SU-DHL-6 (cell line): ENCODE results near the gene ZCRB1.
"Not testable (repeated sequence)": the region's sequence is repeated elsewhere in the genome, so short reads cannot be mapped to it uniquely, and the experiment has no call there.

Experiments used
- H2AFZ ChIP-seq: fragments of 200-600 bp; sonication (generic); 2 replicates; pipeline ENCODE4 v1.6.1; 2014; ENCODE audit warnings: low read depth, mild to moderate bottlenecking, moderate library complexity, mixed read lengths, antibody characterized with exemption, low read length; ENCODE audit not compliant: severe bottlenecking
- H3F3A ChIP-seq: fragments of 200-600 bp; shearing (Covaris generic); 2 replicates; pipeline ENCODE4 v1.6.0; 2016; ENCODE audit warnings: antibody characterized with exemption, mild to moderate bottlenecking; ENCODE audit not compliant: insufficient read depth
- H3K27ac ChIP-seq: fragments of 200-600 bp; sonication (generic); 2 replicates; pipeline ENCODE4 v1.5.1; 2016; ENCODE audit warnings: low read depth, mild to moderate bottlenecking, low read length, moderate library complexity, mixed read lengths
- H3K27me3 ChIP-seq: fragments of 200-600 bp; sonication (generic), shearing (Covaris generic); 2 replicates; pipeline ENCODE4 v1.6.0; 2014; ENCODE audit warnings: mild to moderate bottlenecking, low read length
- H3K36me3 ChIP-seq: fragments of 200-600 bp; sonication (generic); 2 replicates; pipeline ENCODE4 v1.6.1; 2014; ENCODE audit warnings: mild to moderate bottlenecking, low read length, mixed read lengths
- H3K4me2 ChIP-seq: fragments of 300-600, 200-600 bp; shearing (Covaris generic), sonication (generic); 2 replicates; pipeline ENCODE4 v1.6.0; 2014; ENCODE audit warnings: low read length, low read depth, mild to moderate bottlenecking; ENCODE audit not compliant: poor library complexity, severe bottlenecking
- H3K4me3 ChIP-seq: fragments of 200-600 bp; sonication (generic); 2 replicates; pipeline ENCODE4 v1.5.1; 2014; ENCODE audit warnings: antibody characterized with exemption, low read length, mild to moderate bottlenecking, mixed read lengths; ENCODE audit not compliant: insufficient read depth, poor library complexity, severe bottlenecking
- H3K79me2 ChIP-seq: fragments of 200-600 bp; sonication (generic); 2 replicates; pipeline ENCODE4 v1.6.1; 2014; ENCODE audit warnings: mild to moderate bottlenecking, low read length, moderate library complexity; ENCODE audit not compliant: insufficient read depth
- H3K9ac ChIP-seq: fragments of 200-600 bp; sonication (generic); 2 replicates; pipeline ENCODE4 v1.7.0; 2014; ENCODE audit warnings: mild to moderate bottlenecking, low read length
- H3K9me2 ChIP-seq: fragments of 200-600 bp; sonication (generic); replicated peaks from 2 replicates; pipeline ENCODE4 v1.6.1; 2014; ENCODE audit warnings: low read length; ENCODE audit not compliant: insufficient read depth
- H3K9me3 ChIP-seq: fragments of 200-600 bp; sonication (generic); 2 replicates; pipeline ENCODE4 v1.6.1; 2014; ENCODE audit warnings: low read length, mixed read lengths; ENCODE audit not compliant: insufficient read depth
- H4K20me1 ChIP-seq: fragments of 200-600 bp; sonication (generic); 2 replicates; pipeline ENCODE4 v1.6.1; 2014; ENCODE audit warnings: low read depth, mild to moderate bottlenecking, antibody characterized with exemption, low read length, moderate library complexity, mixed read lengths
- EZH2phosphoT487 ChIP-seq: fragments of 200-600 bp; sonication (generic), shearing (Covaris generic); conservative IDR thresholded peaks from 2 replicates; pipeline ENCODE4 v1.6.1; 2018; ENCODE audit warnings: mild to moderate bottlenecking, antibody characterized with exemption, low read length, moderate library complexity, mixed read lengths
- TF ChIP-seq, protein P1 (sequence below): fragments of 200-600 bp; sonication (generic); IDR thresholded peaks from one replicate; pipeline ENCODE4 v1.5.1; 2017; ENCODE audit warnings: antibody characterized with exemption, mild to moderate bottlenecking, low read length, moderate library complexity; ENCODE audit not compliant: insufficient read depth, poor library complexity, severe bottlenecking

The ZCRB1 gene

DNA sequence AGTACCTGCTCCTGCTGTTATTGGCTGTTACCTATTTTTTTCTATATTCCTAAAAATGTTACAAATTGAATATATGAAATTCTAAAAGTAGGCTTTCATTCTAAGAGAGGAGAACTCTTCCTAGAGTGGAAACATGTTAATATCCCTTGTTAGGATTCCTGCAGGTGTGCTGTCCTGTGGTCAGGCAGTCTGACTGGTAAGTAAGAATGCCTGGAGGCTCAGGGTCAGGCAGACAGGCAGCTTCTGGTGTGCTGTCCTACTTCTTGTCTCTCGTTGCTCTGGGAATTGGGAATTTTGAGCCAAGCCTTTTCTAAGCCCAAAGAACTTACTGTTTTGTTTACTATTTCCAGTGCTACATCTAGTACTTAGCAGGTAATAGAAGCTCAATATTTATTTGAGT lies 10.4 kb upstream of the ZCRB1 start:
- Histone ChIP-seq H3F3A (peaks cover 12% of the 10 kb centered on the region; the same call in 1 of the 2 replicates), H3K4me2 (no peak overlapping the region), H3K4me3 (no peak overlapping the region), H4K20me1 (peaks cover 34% of the 10 kb centered on the region), H3K27me3 (no peaks in the 10 kb centered on the region), H3K9me2 (no peaks in the 10 kb centered on the region), H3K9me3 (no peaks in the 10 kb centered on the region), H3K36me3 (peaks cover 14% of the 10 kb centered on the region), H3K27ac (no peak overlapping the region), H3K9ac (no peak overlapping the region), H2AFZ (no peak overlapping the region), H3K79me2 (peaks cover 98% of the 10 kb centered on the region)
- no peak for TF ChIP-seq EZH2phosphoT487
- TF ChIP-seq, protein P1, sequence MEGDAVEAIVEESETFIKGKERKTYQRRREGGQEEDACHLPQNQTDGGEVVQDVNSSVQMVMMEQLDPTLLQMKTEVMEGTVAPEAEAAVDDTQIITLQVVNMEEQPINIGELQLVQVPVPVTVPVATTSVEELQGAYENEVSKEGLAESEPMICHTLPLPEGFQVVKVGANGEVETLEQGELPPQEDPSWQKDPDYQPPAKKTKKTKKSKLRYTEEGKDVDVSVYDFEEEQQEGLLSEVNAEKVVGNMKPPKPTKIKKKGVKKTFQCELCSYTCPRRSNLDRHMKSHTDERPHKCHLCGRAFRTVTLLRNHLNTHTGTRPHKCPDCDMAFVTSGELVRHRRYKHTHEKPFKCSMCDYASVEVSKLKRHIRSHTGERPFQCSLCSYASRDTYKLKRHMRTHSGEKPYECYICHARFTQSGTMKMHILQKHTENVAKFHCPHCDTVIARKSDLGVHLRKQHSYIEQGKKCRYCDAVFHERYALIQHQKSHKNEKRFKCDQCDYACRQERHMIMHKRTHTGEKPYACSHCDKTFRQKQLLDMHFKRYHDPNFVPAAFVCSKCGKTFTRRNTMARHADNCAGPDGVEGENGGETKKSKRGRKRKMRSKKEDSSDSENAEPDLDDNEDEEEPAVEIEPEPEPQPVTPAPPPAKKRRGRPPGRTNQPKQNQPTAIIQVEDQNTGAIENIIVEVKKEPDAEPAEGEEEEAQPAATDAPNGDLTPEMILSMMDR: no peak

DNA sequence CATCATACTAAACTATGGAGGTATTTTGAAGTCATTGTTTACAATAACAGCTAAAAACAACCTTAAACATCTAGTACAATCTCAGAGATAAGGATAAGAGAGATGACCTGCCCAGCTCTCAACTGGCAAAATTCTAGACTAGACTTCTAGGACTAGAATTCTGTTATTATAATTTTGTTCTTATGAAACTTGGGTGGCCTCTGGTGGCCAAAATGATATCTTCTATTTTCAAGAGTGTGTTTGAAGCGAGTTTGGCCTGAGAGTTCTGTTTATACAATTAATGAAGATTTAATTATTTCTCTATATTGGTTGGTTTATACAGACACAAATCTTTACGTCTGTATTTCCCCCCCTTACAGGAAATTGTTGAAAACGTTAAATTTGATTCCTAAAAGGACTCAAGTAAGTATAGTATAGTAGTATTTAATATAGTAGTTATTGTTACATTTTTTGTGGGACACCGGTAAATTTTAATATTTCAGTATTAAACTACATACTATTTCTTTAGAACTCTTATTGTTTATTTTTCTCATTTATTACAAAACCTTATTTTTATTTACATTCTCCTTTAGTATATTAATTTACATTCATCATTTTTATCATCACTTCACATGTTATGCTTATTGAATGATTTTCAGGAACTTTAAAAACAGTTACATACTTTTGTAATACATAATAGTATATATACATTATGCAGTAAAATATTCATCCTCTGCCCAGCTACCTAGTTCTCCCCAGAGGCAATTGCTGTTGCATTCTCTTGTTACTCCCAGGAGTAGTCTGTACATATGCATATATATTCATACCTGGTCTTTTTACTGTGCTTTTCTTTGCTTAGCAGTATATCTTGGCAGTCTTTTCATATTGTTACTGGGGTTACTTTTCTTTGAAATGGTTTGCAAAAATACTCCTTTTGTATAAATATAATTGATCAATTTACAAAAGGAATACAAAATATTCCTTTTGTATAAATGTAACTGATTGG lies 6.7 kb upstream of the ZCRB1 start:
- Histone ChIP-seq H3K4me3 (no peak overlapping the region), H3K9me2 (no peaks in the 10 kb centered on the region), H3F3A (peaks cover 15% of the 10 kb centered on the region; the same call in 1 of the 2 replicates), H3K36me3 (peaks cover 11% of the 10 kb centered on the region), H3K27ac (no peak overlapping the region), H3K4me2 (peak overlapping the region; percentile 39), H3K79me2 (peaks cover 95% of the 10 kb centered on the region), H4K20me1 (peaks cover 41% of the 10 kb centered on the region), H2AFZ (no peak overlapping the region), H3K9ac (no peak overlapping the region), H3K27me3 (no peaks in the 10 kb centered on the region), H3K9me3 (no peaks in the 10 kb centered on the region)
- TF ChIP-seq, protein P1: peak; percentile 45
- no peak for TF ChIP-seq EZH2phosphoT487

DNA sequence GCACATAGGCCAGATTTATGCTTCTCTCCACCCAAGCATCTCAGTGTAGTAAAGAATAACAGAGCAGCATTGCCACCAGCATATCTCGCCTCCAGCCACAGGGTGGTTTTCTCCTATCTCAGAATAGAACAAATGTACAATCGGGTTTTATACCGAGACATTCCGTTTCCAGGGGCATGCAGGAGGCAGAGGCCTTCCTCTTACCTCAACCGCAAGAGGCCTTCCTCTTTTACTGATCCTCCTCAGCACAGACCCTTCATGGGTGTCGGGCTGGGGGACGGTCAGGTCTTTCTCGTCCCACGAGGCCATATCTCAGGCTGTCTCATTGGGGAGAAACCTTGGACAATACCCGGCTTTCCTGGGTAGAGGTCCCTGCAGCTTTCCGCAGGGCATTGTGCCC lies 4.2 kb upstream of the ZCRB1 start:
- H3F3A ChIP-seq: peaks cover 15% of the 10 kb centered on the region; the same call in 1 of the 2 replicates
- not testable (repeated sequence) for H3K9ac ChIP-seq, H3K4me2 ChIP-seq, H3K27ac ChIP-seq, H3K27me3 ChIP-seq, H3K4me3 ChIP-seq, H3K9me2 ChIP-seq, H2AFZ ChIP-seq, H3K36me3 ChIP-seq, H3K9me3 ChIP-seq
- H3K79me2 ChIP-seq: peaks cover 93% of the 10 kb centered on the region
- H4K20me1 ChIP-seq: peaks cover 36% of the 10 kb centered on the region

DNA sequence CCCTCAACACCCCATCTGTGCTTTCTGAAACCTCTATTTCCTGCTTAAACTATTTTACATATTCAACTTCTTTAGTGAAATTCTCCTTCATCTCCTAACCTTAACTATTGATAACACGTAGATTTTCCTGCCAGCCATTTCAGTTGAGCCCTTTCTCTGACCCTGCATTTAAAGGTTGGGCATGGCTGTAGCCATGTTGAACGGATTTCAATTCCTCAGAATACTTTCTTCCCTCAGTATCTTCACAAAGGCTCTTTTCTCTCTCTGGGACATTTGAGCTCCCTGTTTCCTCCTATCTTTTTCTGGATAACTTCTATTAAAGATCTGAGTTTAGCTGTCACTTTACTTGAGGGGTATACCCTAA lies 1.3 kb upstream of the ZCRB1 start:
- Histone ChIP-seq H3K79me2 (peaks cover 74% of the 10 kb centered on the region), H3K27me3 (no peaks in the 10 kb centered on the region), H3K9me3 (no peaks in the 10 kb centered on the region), H4K20me1 (peaks cover 17% of the 10 kb centered on the region; the same call in 1 of the 2 replicates), H3K4me3 (peak overlapping the region; percentile 85), H3K4me2 (peak overlapping the region; percentile 94), H3K9ac (peak overlapping the region; percentile 84), H3K9me2 (no peaks in the 10 kb centered on the region), H3K27ac (no peak overlapping the region), H3F3A (peaks cover 12% of the 10 kb centered on the region; the same call in 1 of the 2 replicates), H3K36me3 (peaks cover 2% of the 10 kb centered on the region; the same call in 1 of the 2 replicates), H2AFZ (no peak overlapping the region)
- no peak for TF ChIP-seq EZH2phosphoT487
- TF ChIP-seq, protein P1: no peak
